GM12873 (cell line): ENCODE measurements around the gene CDYL.

Source experiments
- TF ChIP-seq, protein P1 (sequence below): IDR thresholded peaks from 2 replicates; pipeline ENCODE4 v1.5.1; 2012; ENCODE audit warnings: low read depth, mild to moderate bottlenecking, moderate library complexity, low read length, control low read depth; ENCODE audit not compliant: insufficient read depth; ENCODE audit errors: missing control alignments

The CDYL gene

GRCh38 chr6:4873928-4874327 lies 97.7 kb downstream of the CDYL start:
- TF ChIP-seq, protein P1, sequence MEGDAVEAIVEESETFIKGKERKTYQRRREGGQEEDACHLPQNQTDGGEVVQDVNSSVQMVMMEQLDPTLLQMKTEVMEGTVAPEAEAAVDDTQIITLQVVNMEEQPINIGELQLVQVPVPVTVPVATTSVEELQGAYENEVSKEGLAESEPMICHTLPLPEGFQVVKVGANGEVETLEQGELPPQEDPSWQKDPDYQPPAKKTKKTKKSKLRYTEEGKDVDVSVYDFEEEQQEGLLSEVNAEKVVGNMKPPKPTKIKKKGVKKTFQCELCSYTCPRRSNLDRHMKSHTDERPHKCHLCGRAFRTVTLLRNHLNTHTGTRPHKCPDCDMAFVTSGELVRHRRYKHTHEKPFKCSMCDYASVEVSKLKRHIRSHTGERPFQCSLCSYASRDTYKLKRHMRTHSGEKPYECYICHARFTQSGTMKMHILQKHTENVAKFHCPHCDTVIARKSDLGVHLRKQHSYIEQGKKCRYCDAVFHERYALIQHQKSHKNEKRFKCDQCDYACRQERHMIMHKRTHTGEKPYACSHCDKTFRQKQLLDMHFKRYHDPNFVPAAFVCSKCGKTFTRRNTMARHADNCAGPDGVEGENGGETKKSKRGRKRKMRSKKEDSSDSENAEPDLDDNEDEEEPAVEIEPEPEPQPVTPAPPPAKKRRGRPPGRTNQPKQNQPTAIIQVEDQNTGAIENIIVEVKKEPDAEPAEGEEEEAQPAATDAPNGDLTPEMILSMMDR = no peak

GRCh38 chr6:4879741-4880275 lies 103.6 kb downstream of the CDYL start:
- TF ChIP-seq, protein P1 = no peak

- TF ChIP-seq, protein P1 = no peak
Measured at GRCh38 chr6:4880363-4880762, 104.2 kb downstream of the CDYL start.

GRCh38 chr6:4883298-4883697 lies 107.1 kb downstream of the CDYL start:
- TF ChIP-seq, protein P1 = no peak

DNA sequence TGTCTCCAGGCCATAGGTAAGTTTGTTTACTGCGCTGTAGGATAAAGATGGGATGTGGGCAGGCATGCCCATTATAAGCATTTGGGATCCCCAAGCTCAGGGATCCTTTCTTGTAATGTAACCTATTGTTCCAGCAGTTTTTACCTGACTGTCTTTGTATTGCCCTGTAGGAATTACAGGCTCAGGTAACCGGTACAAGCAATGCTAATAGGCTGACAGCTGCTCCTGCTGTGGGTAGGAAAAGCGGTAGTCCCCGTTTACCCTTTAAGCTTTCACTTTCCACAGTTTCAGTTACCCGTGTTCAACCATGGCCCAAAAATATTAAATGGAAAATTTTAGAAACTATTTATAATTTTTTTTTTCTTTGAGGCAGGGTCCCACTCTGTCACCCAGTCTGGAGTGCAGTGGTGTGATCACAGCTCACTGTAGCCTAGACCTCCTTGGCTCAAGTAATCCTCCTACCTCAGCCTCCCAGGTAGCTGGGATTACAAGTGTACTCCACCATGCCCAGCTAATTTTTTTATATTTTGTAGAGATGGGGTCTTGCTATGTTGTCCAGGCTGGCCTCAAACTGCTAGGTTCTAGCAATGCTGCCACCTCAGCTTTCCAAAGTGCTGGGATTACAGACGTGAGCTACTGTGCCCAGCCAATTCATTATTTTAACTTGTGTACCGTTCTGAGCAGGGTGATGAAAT lies 108.6 kb downstream of the CDYL start:
- TF ChIP-seq, protein P1 = no peak

DNA sequence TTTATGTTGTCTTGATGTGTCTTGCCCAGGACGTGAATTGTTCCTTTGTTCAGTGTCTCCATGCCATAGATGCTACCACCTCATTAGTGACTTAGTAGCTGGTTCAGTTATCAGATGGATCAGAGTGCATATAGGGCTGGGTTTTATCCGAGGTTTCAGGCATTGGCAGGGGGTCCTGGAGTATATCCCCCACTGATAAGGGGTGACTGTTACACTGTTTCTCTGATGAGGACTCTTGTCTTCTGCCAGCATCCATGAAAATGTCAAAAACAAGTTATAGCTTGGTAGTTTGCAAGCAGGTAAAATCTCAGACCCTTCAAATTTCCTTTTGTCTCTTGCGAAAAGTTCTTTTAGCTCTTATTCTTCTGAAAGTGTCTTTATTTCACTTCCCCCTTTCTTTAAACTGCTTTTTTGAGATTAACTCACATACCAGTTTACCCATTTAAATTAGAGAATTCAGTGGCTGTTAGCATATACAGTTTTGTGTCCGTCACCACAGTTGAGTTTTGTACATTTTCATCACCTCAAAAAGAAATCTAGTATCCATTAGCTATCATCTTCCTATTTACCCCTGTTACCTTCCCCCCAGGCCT lies 109.2 kb downstream of the CDYL start:
- TF ChIP-seq, protein P1 = no peak

GRCh38 chr6:4888841-4889240 lies 112.6 kb downstream of the CDYL start:
- TF ChIP-seq, protein P1 = no peak
